HepG2 (cell line): ENCODE measurements around the gene ADCY9. TPM values are rescaled to one million over a fixed set of nuclear protein-coding genes. Genes with fewer than 3 reads are reported as not detected.
A peak's percentile ranks its signal among the peaks of the same experiment; 100 is the strongest.
"Not testable (repeated sequence)": the region's sequence is repeated elsewhere in the genome, so short reads cannot be mapped to it uniquely, and the experiment has no call there.

ENCODE experiments used
- ATAC-seq: fragments of 200-7000 bp; cut with Tn5 transposase; 3 replicates; pipeline ENCODE4 v1.9.1; 2020; ENCODE audit warnings: mild to moderate bottlenecking, moderate library complexity
- BruUV-seq: library from RNA; stranded (reverse); fragments of 400-500 nt; replicated peaks from 2 replicates; lab custom pipeline; 2021; lab: Mats Ljungman, UMichigan
- CTCF ChIA-PET: fragments of 300-600 bp; formaldehyde crosslinking; extraction: SDS; loops from one replicate; lab custom pipeline; 2021; ENCODE audit warnings: low total read pairs, inconsistent platforms, low intra/inter-chr PET ratio; lab: Yijun Ruan, JAX
- POLR2A ChIA-PET: fragments of 350-600 bp; sonication (Branson Sonifier 250); formaldehyde crosslinking; loops from one replicate; lab custom pipeline; 2020; ENCODE audit warnings: antibody characterized with exemption, inconsistent platforms; lab: Yijun Ruan, JAX
- DNase-seq: peaks from one replicate; pipeline ENCODE4 v3.0.0-alpha.2; 2015; ENCODE audit warnings: low spot score
- FAIRE-seq: peaks from 3 replicates; lab custom pipeline; 2011; peaks lifted over from hg19 to GRCh38; lab: Jason Lieb, UNC
- H2AFZ ChIP-seq: one replicate; pipeline ENCODE4 v1.6.1; 2011; ENCODE audit warnings: low read length, inconsistent platforms
- H3K27ac ChIP-seq: fragments of 300-600 bp; 3 replicates; pipeline ENCODE4 v1.8.0; 2011; ENCODE audit warnings: mixed run types, mild to moderate bottlenecking, mixed read lengths, low read length, inconsistent platforms; ENCODE audit not compliant: insufficient read depth; ENCODE audit errors: extremely low read length
- H3K27me3 ChIP-seq, 2 experiments: fragments of 200-600 bp in 1 of 2; 2 replicates in 1 of 2; 3 replicates in 1 of 2; pipeline versions ENCODE4 v1.6.0 to v1.8.0; 2011; ENCODE audit warnings: low read length in 2 of 2, mild to moderate bottlenecking in 2 of 2, moderate library complexity in 2 of 2, inconsistent platforms in 1 of 2; ENCODE audit not compliant: insufficient read depth in 2 of 2, control insufficient read depth in 1 of 2
- H3K36me3 ChIP-seq, 2 experiments: fragments of 200-600 bp in 1 of 2; replicated peaks in 1 of 2; 2 replicates in 1 of 2; 3 replicates in 1 of 2; pipeline versions ENCODE4 v1.5.1 to v1.8.0; 2011; ENCODE audit warnings: low read length in 2 of 2, inconsistent platforms in 1 of 2; ENCODE audit not compliant: insufficient read depth in 2 of 2, control insufficient read depth in 1 of 2
- H3K4me1 ChIP-seq: 2 replicates; pipeline ENCODE4 v1.5.1; 2012; ENCODE audit warnings: low read length, inconsistent platforms; ENCODE audit not compliant: insufficient read depth
- H3K4me2 ChIP-seq: 2 replicates; pipeline ENCODE4 v1.6.0; 2011; ENCODE audit warnings: low read depth, low read length, inconsistent platforms
- H3K4me3 ChIP-seq, 3 experiments: fragments of 200-600 bp in 1 of 3; sonication (generic), shearing (Covaris generic) in 1 of 3; replicated peaks in 1 of 3; 2 replicates each; pipeline ENCODE4 v1.5.1; 2011 to 2016; ENCODE audit warnings: low read length in 3 of 3, inconsistent platforms in 2 of 3, low read depth in 2 of 3, mild to moderate bottlenecking in 2 of 3, control low read depth in 1 of 3, mixed read lengths in 1 of 3; ENCODE audit not compliant: insufficient read depth in 1 of 3
- H3K79me2 ChIP-seq: one replicate; pipeline ENCODE4 v1.6.1; 2011; ENCODE audit warnings: low read length, inconsistent platforms; ENCODE audit not compliant: insufficient read depth
- H3K9ac ChIP-seq: 2 replicates; pipeline ENCODE4 v1.6.0; 2011; ENCODE audit warnings: mild to moderate bottlenecking, low read depth, low read length, inconsistent platforms; ENCODE audit not compliant: insufficient read depth
- H3K9me3 ChIP-seq: 2 replicates; pipeline ENCODE4 v1.5.1; 2012; ENCODE audit warnings: mild to moderate bottlenecking, low read length
- H4K20me1 ChIP-seq: 2 replicates; pipeline ENCODE4 v1.6.0; 2011; ENCODE audit warnings: inconsistent platforms, mild to moderate bottlenecking, low read length, moderate library complexity; ENCODE audit not compliant: insufficient read depth
- BCLAF1 ChIP-seq: fragments of 450-650 bp; IDR thresholded peaks from 2 replicates; pipeline ENCODE4 v1.6.1; 2017; ENCODE audit warnings: mild to moderate bottlenecking
- BRD4 ChIP-seq: sonication (generic); formaldehyde crosslinking; IDR thresholded peaks from 2 replicates; pipeline ENCODE4 v1.4.0; 2020; ENCODE audit warnings: missing genetic modification reagents
- HNRNPL ChIP-seq: fragments of 200-400 bp; formaldehyde crosslinking; IDR thresholded peaks from 2 replicates; pipeline ENCODE4 v1.6.1; 2017; ENCODE audit warnings: mild to moderate bottlenecking, low read depth, low read length
- SCMH1 ChIP-seq: sonication (generic); formaldehyde crosslinking; IDR thresholded peaks from 2 replicates; pipeline ENCODE4 v1.9.0; 2021; ENCODE audit warnings: missing genetic modification reagents, mild to moderate bottlenecking, borderline replicate concordance
- ZFP90 ChIP-seq: sonication (generic); formaldehyde crosslinking; IDR thresholded peaks from 2 replicates; pipeline ENCODE4 v1.8.0; 2022; ENCODE audit warnings: missing genetic modification reagents, mild to moderate bottlenecking, inconsistent platforms, borderline replicate concordance
- ZNF121 ChIP-seq: sonication (generic); formaldehyde crosslinking; IDR thresholded peaks from 2 replicates; pipeline ENCODE4 v1.5.0; 2020; ENCODE audit warnings: mild to moderate bottlenecking, missing genetic modification reagents
- ZNF788 ChIP-seq: sonication (generic); formaldehyde crosslinking; IDR thresholded peaks from 2 replicates; pipeline ENCODE4 v1.5.0; 2020; ENCODE audit warnings: mild to moderate bottlenecking, missing genetic modification reagents, borderline replicate concordance
- WGBS: methylation state at CpG from one replicate; pipeline ENCODE4 v1.1.6; 2017; ENCODE audit warnings: low lambda C conversion rate; 5-methylcytosine and 5-hydroxymethylcytosine counted together
- in situ Hi-C: cut with HindIII; loops from 2 replicates; pipeline ENCODE4 v1.10.0; 2017; ENCODE audit warnings: low pct_unique_long_range_greater_than_20kb; ENCODE audit not compliant: extremely low pct_ligation_motif_present
- intact Hi-C: fragments of 100-400 bp; cut with micrococcal nuclease; formaldehyde crosslinking; loops from one replicate; pipeline ENCODE4 v1.10.0; 2022; ENCODE audit not compliant: unreplicated experiment
- polyA plus RNA-seq, 8 experiments: library from polyadenylated mRNA; depleted of rRNA in 3 of 8; stranded (reverse) in 7 of 8; unstranded in 1 of 8; fragments of >200 nt; fragmentation: Illumina TruSeq in 4 of 8; extraction: Trizol in 4 of 8; gene quantifications; 2 replicates each; pipeline versions ENCODE4 v1.2.1 to v1.2.3, GENCODE V29; 2011 to 2016; ENCODE audit warnings: low read depth in 4 of 8, missing spikeins in 1 of 8, mixed read lengths in 1 of 8; ENCODE audit not compliant: insufficient read depth in 1 of 8
- total RNA-seq, 5 experiments: library from RNA; depleted of rRNA; stranded (reverse); fragments of >200 nt; fragmentation: Illumina TruSeq; extraction: Trizol; gene quantifications; 2 replicates each; pipeline ENCODE4 v1.2.3, GENCODE V29; 2016; ENCODE audit warnings: low read depth in 1 of 5
- TF ChIP-seq, protein P1 (sequence below): sonication (generic); formaldehyde crosslinking; IDR thresholded peaks from 2 replicates; pipeline ENCODE4 v1.8.1; 2022; ENCODE audit warnings: mild to moderate bottlenecking, missing genetic modification reagents
- TF ChIP-seq, protein P2 (sequence below): sonication (generic); formaldehyde crosslinking; IDR thresholded peaks from 2 replicates; pipeline ENCODE4 v1.4.0; 2020; ENCODE audit warnings: missing genetic modification reagents

ADCY9 gene
- total and polyA plus RNA-seq, 2 of the 13 experiments (the other 11 are each of a cell fraction or from before 2014, with no cell fraction given), result 11.2 to 13.9 TPM

DNA sequence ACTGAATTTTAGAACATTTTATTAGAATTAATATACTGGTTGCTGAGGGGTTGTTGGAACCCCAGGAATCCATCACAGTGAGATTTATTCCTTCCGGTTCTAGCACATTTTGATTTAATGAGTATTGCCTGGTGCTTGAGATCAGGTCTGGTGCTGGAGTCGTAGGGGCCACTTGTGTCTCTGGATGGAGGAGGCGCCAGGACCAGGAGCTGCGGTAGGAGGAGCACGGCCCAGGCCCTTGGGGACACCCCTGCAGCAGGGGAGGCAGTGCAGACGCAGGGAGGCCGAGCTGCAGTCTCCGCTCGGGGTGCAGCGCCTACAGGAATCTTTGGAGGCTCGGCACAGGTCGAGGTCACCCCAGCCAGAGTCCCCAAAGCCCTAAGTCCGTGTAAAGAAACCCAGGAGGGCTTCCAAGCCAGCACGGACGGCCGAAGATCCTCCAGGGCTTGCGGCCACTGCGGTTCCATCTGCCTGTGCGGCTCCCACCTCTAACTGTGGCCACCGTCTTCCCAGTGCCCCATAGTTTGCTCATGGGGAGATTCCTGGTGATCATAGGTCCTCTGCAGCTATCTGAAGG is 169.6 kb downstream of the ADCY9 start (continued):
- no peak for TF ChIP-seq ZFP90 (CRISPR knock-in tag)
- TF ChIP-seq, protein P1, sequence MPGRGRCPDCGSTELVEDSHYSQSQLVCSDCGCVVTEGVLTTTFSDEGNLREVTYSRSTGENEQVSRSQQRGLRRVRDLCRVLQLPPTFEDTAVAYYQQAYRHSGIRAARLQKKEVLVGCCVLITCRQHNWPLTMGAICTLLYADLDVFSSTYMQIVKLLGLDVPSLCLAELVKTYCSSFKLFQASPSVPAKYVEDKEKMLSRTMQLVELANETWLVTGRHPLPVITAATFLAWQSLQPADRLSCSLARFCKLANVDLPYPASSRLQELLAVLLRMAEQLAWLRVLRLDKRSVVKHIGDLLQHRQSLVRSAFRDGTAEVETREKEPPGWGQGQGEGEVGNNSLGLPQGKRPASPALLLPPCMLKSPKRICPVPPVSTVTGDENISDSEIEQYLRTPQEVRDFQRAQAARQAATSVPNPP (CRISPR knock-in tag), result no peak

DNA sequence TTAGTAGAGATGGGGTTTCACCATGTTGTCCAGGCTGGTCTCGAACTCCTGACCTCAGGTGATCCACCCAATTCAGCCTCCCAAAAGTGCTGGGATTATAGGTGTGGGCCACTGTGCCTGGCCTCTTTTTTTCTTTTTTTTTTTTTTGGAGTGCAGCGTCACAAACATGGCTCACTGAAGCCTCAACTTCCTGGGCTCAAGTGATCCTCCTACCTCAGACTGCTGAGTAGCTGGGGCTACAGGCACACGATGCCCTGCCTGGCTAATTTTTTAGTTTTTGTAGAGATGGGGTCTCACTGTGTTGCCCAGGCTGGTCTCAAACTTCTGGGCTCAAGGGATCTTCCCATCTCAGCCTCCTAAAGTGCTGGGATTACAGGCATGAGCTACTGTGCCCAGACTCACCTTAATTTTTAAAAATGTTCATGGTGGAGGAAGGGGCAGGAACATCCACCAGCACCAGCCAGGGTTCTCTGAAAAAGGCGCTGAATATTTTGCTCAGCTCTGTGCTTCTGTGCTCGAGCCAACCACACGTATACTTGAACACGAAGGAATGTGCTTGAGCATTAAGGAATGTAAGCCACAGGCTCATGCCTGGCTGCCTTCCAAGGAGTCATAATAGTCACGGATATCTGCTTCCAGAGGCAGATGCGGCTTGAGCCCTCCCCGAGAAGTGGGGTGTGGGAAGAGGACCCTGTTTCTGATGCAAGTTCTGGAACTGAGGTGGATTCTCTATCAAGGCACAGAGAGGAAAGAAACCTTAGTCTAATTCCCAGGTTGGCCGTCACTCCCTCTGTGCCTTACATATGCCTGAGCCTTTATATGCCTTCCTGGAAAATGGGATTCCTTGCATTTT is 170.3 kb downstream of the ADCY9 start:
- Histone ChIP-seq H3K4me3 (no peak overlapping the region), H2AFZ (no peak overlapping the region), H3K27ac (no peak overlapping the region), H3K4me2 (no peak overlapping the region; the same call in 1 of the 2 replicates), H3K4me1 (no peaks in the 10 kb centered on the region; the same call in 1 of the 2 replicates), H3K36me3 (no peaks in the 10 kb centered on the region), H3K9ac (no peak overlapping the region), H3K27me3 (no peaks in the 10 kb centered on the region; a peak in 1 of 5 replicates), H3K9me3 (no peaks in the 10 kb centered on the region), H3K79me2 (no peaks in the 10 kb centered on the region), H4K20me1 (no peaks in the 10 kb centered on the region)
- POLR2A ChIA-PET, result no interaction called here
- in situ Hi-C loops, result no loop called here
- WGBS, result 13% methylated on average over 11 of the region's 11 CpGs
- CTCF ChIA-PET, result no interaction called here
- intact Hi-C loops, result no loop called here
- FAIRE-seq (no peak), DNase-seq (peak; percentile 20), ATAC-seq (no peak; the same call in 1 of the 3 replicates)
- no TSS peak for BruUV-seq
- no peak for TF ChIP-seq BCLAF1
- peak; percentile 33; the same call in 1 of the 2 replicates for TF ChIP-seq ZNF121 (CRISPR knock-in tag)
- TF ChIP-seq, protein P2, sequence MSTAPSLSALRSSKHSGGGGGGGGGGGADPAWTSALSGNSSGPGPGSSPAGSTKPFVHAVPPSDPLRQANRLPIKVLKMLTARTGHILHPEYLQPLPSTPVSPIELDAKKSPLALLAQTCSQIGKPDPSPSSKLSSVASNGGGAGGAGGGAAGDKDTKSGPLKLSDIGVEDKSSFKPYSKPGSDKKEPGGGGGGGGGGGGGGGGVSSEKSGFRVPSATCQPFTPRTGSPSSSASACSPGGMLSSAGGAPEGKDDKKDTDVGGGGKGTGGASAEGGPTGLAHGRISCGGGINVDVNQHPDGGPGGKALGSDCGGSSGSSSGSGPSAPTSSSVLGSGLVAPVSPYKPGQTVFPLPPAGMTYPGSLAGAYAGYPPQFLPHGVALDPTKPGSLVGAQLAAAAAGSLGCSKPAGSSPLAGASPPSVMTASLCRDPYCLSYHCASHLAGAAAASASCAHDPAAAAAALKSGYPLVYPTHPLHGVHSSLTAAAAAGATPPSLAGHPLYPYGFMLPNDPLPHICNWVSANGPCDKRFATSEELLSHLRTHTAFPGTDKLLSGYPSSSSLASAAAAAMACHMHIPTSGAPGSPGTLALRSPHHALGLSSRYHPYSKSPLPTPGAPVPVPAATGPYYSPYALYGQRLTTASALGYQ (CRISPR knock-in tag), result no peak
- TF ChIP-seq HNRNPL, result no peak
- no peak for TF ChIP-seq BRD4 (CRISPR knock-in tag)
- no peak for TF ChIP-seq SCMH1
- TF ChIP-seq ZNF788 (CRISPR knock-in tag), result no peak

DNA sequence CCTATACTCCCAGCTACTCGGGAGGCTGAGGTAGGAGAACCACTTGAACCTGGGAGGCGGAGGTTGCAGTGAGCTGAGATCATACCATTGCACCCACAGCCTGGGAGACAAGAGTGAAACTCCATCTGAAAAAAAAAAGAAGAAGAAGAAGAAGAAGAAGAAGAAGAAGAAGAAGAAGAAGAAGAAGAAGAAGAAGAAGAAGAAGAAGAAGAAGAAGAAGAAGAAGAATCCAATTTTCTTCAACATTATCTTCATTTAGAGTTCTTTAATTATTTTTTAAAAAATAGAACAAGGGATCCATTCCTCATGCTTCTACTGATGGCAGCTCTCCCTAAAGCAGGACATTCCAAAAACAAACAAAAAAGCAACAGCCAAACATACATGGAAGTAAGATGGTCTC is 171.8 kb downstream of the ADCY9 start:
- in situ Hi-C loops, H3K4me3 ChIP-seq, intact Hi-C loops, H3K79me2 ChIP-seq, H2AFZ ChIP-seq, H3K4me1 ChIP-seq, H4K20me1 ChIP-seq, H3K27ac ChIP-seq, H3K4me2 ChIP-seq, H3K36me3 ChIP-seq, BruUV-seq, CTCF ChIA-PET, POLR2A ChIA-PET, ATAC-seq, DNase-seq, H3K27me3 ChIP-seq, H3K9ac ChIP-seq, FAIRE-seq, H3K9me3 ChIP-seq: not testable (repeated sequence)
- 43% methylated on average over 2 of the region's 2 CpGs for WGBS
